A673 (cell line): ENCODE data around the gene SRPK1.
"Not testable (repeated sequence)": the region's sequence is repeated elsewhere in the genome, so short reads cannot be mapped to it uniquely, and the experiment has no call there.

Experiments
- EZH2 ChIP-seq: fragments of 200-600 bp; sonication (generic); IDR thresholded peaks from 2 replicates; pipeline ENCODE4 v1.6.1; 2017; ENCODE audit warnings: borderline replicate concordance, low read depth, mild to moderate bottlenecking, mixed read lengths, antibody characterized with exemption, low read length; ENCODE audit not compliant: poor library complexity, severe bottlenecking
- TF ChIP-seq, protein P1 (sequence below): fragments of 300-800, 200-600 bp; sonication (generic); conservative IDR thresholded peaks from 2 replicates; pipeline ENCODE4 v1.5.1; 2017; ENCODE audit warnings: low read depth, mild to moderate bottlenecking, antibody characterized with exemption, low read length, moderate library complexity, mixed read lengths

GRCh38 chr6:35908753-35909401 is 12.0 kb downstream of the SRPK1 start:
- TF ChIP-seq, protein P1, sequence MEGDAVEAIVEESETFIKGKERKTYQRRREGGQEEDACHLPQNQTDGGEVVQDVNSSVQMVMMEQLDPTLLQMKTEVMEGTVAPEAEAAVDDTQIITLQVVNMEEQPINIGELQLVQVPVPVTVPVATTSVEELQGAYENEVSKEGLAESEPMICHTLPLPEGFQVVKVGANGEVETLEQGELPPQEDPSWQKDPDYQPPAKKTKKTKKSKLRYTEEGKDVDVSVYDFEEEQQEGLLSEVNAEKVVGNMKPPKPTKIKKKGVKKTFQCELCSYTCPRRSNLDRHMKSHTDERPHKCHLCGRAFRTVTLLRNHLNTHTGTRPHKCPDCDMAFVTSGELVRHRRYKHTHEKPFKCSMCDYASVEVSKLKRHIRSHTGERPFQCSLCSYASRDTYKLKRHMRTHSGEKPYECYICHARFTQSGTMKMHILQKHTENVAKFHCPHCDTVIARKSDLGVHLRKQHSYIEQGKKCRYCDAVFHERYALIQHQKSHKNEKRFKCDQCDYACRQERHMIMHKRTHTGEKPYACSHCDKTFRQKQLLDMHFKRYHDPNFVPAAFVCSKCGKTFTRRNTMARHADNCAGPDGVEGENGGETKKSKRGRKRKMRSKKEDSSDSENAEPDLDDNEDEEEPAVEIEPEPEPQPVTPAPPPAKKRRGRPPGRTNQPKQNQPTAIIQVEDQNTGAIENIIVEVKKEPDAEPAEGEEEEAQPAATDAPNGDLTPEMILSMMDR: not testable (repeated sequence)
- TF ChIP-seq EZH2: not testable (repeated sequence)
